BJ (cell line): ENCODE measurements around the gene FAM174C. TPM values are rescaled to one million over a fixed set of nuclear protein-coding genes. Genes with fewer than 3 reads are reported as not detected.

ENCODE experiments used
- CTCF ChIA-PET: fragments of 350-600 bp; formaldehyde crosslinking; extraction: SDS; loops from one replicate; lab custom pipeline; 2021; ENCODE audit warnings: antibody characterized with exemption, inconsistent platforms; lab: Yijun Ruan, JAX
- POLR2A ChIA-PET: fragments of 300-600 bp; sonication (Branson Sonifier 250); formaldehyde crosslinking; extraction: SDS; loops from one replicate; lab custom pipeline; 2021; ENCODE audit warnings: antibody characterized with exemption; lab: Charles Lee
- DNase-seq: peaks from one replicate; pipeline ENCODE4 v3.0.0-alpha.2; 2011; ENCODE audit warnings: low read depth
- H3K27me3 ChIP-seq: 2 replicates; pipeline ENCODE4 v1.6.0; 2011; ENCODE audit warnings: low read length; ENCODE audit not compliant: control insufficient read depth, insufficient read depth
- H3K36me3 ChIP-seq: 2 replicates; pipeline ENCODE4 v1.5.1; 2011; ENCODE audit warnings: low read length; ENCODE audit not compliant: control insufficient read depth, insufficient read depth
- H3K4me3 ChIP-seq: 2 replicates; pipeline ENCODE4 v1.5.1; 2011; ENCODE audit warnings: low read depth, mild to moderate bottlenecking, control low read depth, low read length
- polyA minus RNA-seq: library from RNA; depleted of rRNA, polyadenylated mRNA; stranded (reverse); fragments of >200 nt; gene quantifications from 2 replicates; pipeline ENCODE4 v1.2.3, GENCODE V29; 2011; rRNA and poly(A)+ RNA removed
- polyA plus RNA-seq: library from polyadenylated mRNA; depleted of rRNA; stranded (reverse); fragments of >200 nt; gene quantifications from 2 replicates; pipeline ENCODE4 v1.2.3, GENCODE V29; 2011; rRNA removed
- TF ChIP-seq, protein P1 (sequence below): IDR thresholded peaks from 2 replicates; pipeline ENCODE4 v1.5.1; 2011; ENCODE audit warnings: low read depth, mild to moderate bottlenecking, control low read depth, inconsistent platforms, low read length, moderate library complexity; ENCODE audit not compliant: insufficient read depth

FAM174C gene
- polyA plus RNA-seq (24.6 and 37.5 TPM in 2 replicates), polyA minus RNA-seq (8.6 TPM in 2 replicates)

DNA sequence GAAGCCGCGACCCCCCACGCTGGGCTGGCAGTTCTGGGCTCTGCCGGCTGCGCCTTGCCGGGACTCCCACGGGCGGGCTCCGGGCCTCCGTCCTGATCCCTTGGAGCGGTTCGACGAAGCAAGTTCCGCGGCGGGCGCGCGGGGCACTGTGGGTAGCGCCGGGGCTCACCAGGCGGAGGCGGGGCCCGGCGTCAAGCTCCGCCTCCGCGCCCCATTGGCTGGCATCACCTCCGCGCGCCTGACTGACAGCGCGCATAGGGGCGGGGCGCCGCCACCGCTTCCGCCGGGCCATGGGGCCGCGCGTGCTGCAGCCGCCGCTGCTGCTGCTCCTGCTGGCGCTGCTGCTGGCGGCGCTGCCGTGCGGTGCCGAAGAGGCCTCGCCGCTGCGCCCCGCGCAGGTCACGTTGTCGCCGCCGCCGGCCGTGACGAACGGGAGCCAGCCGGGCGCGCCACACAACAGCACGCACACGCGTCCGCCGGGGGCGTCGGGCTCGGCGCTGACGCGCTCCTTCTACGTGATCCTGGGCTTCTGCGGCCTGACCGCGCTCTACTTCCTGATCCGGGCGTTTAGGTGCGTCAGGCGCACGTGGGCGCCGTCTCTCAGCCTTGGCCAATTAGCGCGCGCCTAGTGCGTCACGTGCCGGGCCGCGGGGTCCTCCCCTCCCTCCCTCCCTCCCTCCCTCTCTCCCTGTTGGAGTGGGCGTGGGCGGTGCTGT, at the start of gene FAM174C:
FAM174C (plus strand) TSS at position 271 of the 716 bp plus-strand sequence; CDS start at position 291, 20 bp downstream.
- TF ChIP-seq, protein P1, sequence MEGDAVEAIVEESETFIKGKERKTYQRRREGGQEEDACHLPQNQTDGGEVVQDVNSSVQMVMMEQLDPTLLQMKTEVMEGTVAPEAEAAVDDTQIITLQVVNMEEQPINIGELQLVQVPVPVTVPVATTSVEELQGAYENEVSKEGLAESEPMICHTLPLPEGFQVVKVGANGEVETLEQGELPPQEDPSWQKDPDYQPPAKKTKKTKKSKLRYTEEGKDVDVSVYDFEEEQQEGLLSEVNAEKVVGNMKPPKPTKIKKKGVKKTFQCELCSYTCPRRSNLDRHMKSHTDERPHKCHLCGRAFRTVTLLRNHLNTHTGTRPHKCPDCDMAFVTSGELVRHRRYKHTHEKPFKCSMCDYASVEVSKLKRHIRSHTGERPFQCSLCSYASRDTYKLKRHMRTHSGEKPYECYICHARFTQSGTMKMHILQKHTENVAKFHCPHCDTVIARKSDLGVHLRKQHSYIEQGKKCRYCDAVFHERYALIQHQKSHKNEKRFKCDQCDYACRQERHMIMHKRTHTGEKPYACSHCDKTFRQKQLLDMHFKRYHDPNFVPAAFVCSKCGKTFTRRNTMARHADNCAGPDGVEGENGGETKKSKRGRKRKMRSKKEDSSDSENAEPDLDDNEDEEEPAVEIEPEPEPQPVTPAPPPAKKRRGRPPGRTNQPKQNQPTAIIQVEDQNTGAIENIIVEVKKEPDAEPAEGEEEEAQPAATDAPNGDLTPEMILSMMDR = no peak
- ChIA-PET POLR2A (interaction anchor here (0.5 to 0.6 kb wide), 3 partner anchors 31 to 582 kb away, joined by 3 to 10 read pairs (median 3); no protein-coding TSS in a partner anchor), CTCF (interaction anchor here (1.0 to 6.2 kb wide), 4 partner anchors 9 to 32 kb away, joined by 3 to 46 read pairs (median 5); no protein-coding TSS in a partner anchor)
- H3K27me3 ChIP-seq = no peaks in the 10 kb centered on the region
- H3K4me3 ChIP-seq = peak within 1 kb of the TSS; percentile 75
- peaks cover 43% of the 10 kb centered on the region for H3K36me3 ChIP-seq
- DNase-seq = peak; percentile 57

DNA sequence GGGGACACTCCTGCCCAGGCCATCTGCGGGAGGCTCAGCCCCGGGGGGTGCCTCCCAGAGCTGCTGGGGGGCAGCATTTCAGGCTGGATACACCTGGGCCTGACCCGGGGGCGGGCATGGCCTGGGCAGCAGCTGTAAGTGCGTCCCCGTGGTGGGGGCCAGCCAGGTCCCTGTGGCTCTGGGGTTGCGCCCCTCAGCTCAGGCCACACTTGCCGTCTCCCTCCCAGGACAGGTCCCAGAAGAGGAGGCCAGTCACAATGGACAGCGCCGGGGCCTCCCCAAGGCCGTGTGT, 49.2 kb upstream of the FAM174C start:
- Histone ChIP-seq H3K36me3 (peaks cover 13% of the 10 kb centered on the region), H3K27me3 (no peaks in the 10 kb centered on the region), H3K4me3 (no peak overlapping the region)
- DNase-seq = no peak
- CTCF ChIA-PET = interaction anchor here (1.4 kb wide), 2 partner anchors 10 to 18 kb away, joined by 4 to 8 read pairs; no protein-coding TSS in a partner anchor
- TF ChIP-seq, protein P1 = no peak
- POLR2A ChIA-PET = no interaction called here

DNA sequence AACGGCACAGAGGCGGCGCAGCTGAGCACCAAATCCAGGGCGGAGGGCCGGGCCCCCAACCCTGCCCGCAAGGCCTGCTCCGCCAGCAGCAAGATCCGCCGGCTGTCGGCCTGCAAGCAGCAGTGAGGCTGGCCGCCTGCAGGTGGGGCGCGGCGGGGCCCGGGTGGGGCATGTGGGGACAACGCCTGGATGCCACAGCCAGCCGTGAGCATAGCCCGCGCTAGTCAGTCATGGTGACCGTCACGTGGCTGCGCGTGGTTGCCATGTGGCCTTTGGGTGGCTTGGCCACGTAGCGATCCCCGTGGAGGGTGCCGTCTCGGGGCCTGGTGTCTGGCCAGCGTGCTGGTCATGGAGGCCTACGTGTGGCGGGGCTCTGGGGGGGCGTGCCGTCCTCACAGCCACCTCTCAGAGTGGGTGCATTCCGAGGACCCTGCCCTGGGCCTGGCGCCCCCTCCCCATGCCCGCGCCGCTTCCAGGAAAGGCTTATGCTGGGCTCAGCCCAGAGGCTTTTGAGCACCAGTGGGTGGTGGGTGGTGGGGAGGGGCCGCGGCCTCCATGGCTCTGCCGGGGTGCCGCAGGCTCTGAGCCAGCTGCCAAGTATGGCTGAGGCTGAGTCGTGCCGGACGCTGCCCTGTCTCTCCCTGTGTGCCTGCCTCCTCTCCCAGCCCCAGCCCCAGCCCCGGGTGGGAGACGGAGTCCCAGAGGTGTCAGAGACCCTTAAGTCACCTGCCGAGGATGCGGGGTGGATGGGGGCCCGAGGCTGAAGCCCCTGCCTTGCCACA, 48.6 kb upstream of the FAM174C start:
- Histone ChIP-seq H3K36me3 (peaks cover 11% of the 10 kb centered on the region), H3K27me3 (no peaks in the 10 kb centered on the region), H3K4me3 (no peak overlapping the region)
- TF ChIP-seq, protein P1 = no peak
- CTCF ChIA-PET = interaction anchor here (1.4 kb wide), 2 partner anchors 10 to 17 kb away, joined by 4 to 8 read pairs; no protein-coding TSS in a partner anchor
- no peak for DNase-seq
- POLR2A ChIA-PET = no interaction called here

DNA sequence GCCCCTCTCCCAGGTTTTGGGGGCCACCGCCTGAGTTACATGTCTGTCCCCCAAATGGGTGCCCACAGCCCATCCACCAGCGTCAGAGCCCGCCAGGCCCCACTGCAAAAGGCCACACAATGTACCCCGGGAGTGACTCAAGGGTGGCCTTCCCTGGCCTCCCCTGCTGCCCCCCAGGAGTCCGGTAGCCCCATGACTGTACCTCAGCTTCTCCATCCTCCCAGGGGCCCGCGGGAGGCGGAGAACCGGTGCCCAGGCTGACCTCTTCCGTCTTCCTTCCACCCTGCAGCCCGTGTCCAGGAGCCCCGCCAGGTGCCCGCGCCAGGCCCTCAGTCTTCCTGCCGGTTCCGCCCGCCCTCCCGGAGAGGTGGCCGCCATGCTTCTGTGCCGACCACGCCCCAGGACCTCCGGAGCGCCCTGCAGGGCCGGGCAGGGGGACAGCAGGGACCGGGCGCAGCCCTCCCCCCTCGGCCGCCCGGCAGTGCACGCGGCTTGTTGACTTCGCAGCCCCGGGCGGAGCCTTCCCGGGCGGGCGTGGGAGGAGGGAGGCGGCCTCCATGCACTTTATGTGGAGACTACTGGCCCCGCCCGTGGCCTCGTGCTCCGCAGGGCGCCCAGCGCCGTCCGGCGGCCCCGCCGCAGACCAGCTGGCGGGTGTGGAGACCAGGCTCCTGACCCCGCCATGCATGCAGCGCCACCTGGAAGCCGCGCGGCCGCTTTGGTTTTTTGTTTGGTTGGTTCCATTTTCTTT, 47.9 kb upstream of the FAM174C start:
- no peak for DNase-seq
- TF ChIP-seq, protein P1 = no peak
- Histone ChIP-seq H3K4me3 (no peak overlapping the region), H3K27me3 (no peaks in the 10 kb centered on the region), H3K36me3 (peaks cover 11% of the 10 kb centered on the region)
- POLR2A ChIA-PET = no interaction called here
- CTCF ChIA-PET = interaction anchor here (1.4 kb wide), 1 partner anchor 16 kb away, joined by 4 read pairs; no protein-coding TSS in a partner anchor
